Inflammatory macrophage (primary cell): ENCODE data around the gene UGT2A2.

Source experiments
- DNase-seq, 2 donors: peaks; one replicate each; pipeline ENCODE4 v3.0.0-alpha.2; 2020 to 2022

UGT2A2 gene

DNA sequence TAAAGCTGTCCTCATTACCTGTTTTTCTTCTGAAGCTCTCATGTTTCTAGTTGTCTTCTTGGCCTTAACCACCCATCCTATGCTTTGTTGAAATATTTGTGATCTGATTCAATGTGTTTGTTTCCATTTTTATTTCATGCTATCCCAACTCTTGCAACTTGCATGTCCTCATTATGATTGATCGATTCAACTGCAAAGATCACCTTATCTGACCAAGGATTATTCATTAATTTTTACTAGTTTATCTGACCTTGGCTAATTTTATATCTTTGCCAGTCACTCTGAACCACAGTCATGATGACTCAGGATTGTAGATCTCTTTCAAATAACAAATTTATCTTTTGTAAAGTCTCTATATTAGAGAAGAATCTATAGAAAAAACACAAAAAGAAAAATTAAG lies 70.7 kb downstream of the UGT2A2 start:
- DNase-seq, result no peak

DNA sequence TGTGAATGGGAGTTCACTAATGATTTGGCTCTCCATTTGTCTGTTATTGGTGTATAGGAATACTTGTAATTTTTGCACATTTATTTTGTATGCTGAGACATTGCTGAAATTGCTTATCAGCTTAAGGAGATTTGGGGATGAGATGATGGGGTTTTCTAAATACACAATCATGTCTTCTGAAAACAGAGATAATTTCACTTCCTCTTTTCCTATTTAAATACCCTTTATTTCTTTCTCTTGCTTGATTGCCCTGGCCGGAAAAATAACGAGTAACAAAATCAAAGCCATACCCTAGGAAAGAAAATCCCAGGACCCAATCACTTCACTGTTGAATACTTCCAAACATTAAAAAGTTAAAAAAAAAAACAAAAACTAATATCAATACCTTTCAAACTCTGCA lies 76.0 kb downstream of the UGT2A2 start:
- no peak for DNase-seq

- no peak for DNase-seq
Observed at GRCh38 chr4:69549651-69550050, 89.8 kb downstream of the UGT2A2 start.

GRCh38 chr4:69546134-69546765 lies 93.2 kb downstream of the UGT2A2 start:
- DNase-seq, result no peak
